Activated CD8-positive, alpha-beta memory T cell treated with anti-CD3 and anti-CD28 coated beads, Interleukin-2, amount 50 U/mL, for 4 hours (primary cell): Measurements from ENCODE around the gene LUC7L2.
"Not testable (repeated sequence)": the region's sequence is repeated elsewhere in the genome, so short reads cannot be mapped to it uniquely, and the experiment has no call there.

ENCODE experiments used
- DNase-seq: peaks from one replicate; pipeline ENCODE4 v3.0.0-alpha.2; 2020

The LUC7L2 gene

DNA sequence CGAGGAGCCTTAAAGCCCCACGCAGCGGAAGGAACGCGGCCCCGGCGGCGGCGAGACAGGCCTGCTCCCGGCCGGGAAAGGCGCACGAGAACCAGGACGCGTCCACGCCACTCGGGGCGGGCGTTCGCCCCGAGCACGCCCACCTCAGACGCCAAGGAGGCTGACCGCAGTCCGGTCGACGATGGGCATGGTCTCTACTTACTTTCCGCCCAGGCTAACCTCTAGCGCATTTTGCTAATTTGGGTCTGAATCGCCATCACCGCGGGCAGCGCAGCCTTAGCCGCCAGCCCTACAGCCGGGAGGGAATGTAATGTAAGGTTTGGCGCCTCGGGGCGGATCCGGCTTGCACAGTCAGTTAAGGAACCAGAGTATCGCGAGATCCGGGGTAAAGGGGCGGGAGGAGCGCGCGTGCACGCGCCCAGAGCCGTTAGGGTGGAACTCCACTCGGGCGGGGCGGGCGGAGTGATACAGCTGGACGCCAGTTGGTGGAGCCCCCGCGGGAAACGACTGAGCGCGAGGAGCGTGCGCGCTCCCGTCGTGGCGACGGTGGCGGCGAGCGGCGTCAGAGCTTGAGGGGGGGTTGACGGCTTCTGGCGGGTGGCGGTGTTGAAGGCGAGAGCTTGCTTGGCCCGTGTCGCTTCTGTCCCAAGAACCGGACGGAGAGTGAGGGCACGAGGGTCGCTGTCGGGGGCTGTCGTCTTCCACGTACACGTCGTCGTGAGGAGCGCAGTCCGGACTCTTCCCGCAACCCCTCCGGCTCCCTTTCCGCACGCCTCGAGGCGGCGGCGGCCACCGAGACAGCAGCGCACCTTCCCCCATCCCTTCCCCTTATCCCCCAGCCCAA, at the start of gene LUC7L2:
Gene LUC7L2, plus strand, starts transcription at position 529 of the 844 bp plus-strand sequence. CDS start 368 bp downstream, outside the sequence.
- DNase-seq: peak; percentile 100

DNA sequence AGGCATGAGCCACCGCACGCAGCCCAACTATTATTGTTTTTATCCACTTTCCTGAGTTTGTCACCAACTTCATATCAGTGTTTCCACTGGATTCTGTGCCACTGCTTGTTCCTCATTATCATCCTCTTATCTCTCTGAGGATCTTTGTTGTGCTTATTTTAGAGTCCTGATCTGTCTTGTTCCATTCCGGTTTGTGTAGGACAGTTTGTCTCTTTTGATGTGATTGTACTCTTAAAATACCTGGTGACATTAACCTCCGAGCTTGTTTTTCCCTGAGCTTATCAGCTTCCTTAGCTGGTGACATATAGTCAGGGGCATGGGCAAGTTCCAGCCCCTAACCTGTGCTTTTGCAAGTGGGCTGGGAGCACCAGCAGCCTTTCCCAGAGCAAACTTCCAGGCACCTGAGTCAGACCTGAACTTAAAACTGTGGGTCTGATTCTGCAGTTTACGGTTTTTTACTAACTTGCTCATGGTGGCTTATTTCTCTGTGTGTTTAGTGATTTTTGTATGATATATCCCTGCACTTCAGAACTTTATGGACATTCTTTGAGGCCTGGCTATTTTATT, 41.7 kb upstream of the LUC7L2 start:
- no peak for DNase-seq

- no peak for DNase-seq
Measured at GRCh38 chr7:139321071-139321745, 38.5 kb upstream of the LUC7L2 start.

GRCh38 chr7:139324709-139325108, 35.0 kb upstream of the LUC7L2 start:
- DNase-seq: not testable (repeated sequence)

DNA sequence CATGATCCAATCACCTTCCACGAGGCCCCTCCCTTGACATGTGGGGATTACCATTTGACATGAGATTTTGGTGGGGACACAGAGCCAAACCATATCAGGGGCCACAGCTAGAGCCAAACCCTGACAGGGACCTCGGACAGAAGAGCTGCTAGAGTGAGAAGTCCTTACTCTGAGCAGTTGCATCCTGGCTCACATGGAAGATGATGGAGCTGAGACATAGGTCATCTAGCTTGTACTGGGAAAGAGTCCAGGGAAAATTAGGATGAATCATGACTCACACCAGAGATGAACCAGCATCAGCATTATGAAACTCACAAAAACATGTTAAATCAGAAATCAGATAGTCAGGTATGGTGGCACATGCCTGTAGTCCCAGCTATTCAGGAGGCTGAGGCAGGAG, 31.3 kb upstream of the LUC7L2 start:
- DNase-seq: no peak

DNA sequence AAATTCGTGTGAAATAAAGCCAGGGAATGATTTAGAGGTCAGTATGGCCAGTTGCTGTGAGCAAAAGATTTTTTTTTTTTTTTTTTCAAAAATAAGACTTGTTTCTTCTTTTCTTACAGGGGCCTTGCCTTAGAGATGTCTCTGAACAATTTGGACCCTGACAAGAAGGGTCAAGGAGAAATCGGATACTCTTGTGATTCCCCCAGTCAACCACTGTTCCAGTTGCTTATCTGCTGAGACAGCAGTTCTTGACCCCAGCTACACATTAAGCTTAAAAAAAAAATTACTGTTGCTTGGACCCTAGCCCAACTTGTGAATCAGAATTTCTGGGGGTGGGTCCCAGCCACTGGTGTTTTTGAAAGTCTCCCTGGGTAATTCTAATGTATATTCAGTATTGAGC, 30.6 kb upstream of the LUC7L2 start:
- no peak for DNase-seq

DNA sequence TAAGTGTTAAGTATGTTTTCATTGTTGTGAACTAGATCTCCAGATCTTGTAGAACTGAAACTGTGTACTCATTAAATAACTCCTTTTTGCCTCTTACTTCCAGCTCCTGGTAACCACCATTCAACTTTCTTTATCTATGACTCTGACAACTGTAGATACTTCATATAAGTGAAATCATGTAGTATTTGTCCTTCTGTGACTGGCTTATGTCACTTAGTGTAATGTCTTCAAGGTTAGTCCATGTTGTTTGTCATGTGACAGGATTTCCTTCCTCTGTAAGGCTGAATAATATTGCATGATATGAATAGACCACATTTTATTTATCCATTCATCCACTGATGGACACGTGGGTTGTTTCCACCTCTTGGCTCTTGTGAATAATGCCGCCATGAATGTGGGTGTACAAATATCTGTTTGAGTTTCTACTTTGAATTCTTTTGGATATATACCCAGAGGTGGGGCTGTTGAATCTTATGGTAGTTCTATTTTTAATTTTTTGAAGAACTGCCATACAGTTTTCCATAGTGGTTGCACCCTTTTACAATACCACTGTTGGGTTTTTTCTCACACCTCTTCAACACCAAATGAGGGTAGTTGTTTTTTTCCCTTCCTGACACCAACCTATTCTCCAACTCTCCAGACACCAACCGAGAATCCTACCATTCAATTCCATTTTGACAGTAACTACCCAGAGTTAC, 29.2 kb upstream of the LUC7L2 start:
- DNase-seq: no peak

DNA sequence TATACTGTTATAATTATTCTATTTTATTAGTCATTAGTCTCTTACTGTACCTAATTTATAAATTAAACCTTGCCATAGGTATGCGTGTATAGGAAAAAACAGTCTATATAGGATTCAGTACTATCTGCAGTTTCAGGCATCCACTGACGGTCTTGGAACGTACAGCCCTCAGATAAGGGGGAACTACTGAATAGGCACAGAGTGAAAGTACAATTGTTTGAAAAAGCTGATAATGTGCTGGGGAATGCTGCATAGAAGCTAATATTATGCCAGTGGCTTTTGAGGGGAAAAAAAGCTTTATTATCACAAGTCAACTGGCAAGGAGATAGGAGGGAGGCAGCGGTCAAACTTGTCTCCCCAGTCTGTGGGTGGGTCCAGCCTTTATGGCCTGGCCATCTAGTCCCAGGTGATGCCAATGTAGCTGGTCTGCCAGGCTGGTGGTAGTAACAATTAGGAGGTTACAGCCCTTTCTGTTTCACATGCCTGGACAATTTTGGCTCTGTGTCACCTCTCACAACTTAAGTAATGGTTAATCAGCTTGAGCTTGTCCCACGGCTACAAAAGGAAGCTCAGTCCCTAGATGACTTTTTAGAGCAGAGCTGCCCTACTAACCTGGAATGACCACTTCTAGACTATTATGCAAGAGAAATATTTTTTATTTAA, 26.9 kb upstream of the LUC7L2 start:
- no peak for DNase-seq

- not testable (repeated sequence) for DNase-seq
Measured at GRCh38 chr7:139333443-139333842, 26.3 kb upstream of the LUC7L2 start.

DNA sequence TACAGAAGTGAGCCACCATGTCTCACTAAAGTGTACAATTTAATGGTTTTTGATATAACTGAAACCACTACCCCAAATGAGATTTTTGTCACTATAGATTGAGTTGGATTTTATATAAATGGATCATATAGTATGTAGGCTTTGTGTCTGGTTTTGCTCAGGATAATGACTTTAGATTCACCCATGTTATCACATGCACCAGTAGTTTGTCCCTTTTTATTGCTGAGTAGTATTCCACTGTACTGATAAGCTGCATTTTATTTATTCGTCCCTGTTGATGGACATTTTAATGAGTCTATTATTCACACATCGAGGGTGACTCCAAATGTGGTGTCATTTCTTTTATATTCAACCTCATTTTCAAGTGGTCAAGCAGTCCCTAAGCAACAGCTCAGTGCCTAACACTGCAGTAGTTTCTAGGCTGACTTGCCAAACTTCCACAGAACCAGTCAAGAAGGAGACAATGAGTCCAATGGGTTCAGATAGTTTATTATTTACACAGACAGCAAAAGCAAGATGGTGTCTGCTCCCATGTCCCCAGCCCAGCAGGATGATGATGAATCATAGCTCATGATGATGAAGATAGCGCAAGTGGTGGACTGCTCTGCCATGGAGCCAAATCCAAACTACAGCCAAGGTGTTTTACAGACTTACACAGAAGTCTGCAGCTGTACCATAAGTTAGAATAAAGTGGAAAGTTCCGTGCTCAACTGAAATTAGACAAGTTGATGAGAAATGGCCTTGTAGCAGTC, 25.1 kb upstream of the LUC7L2 start:
- DNase-seq: no peak

GRCh38 chr7:139339025-139339424, 20.7 kb upstream of the LUC7L2 start:
- no peak for DNase-seq

DNA sequence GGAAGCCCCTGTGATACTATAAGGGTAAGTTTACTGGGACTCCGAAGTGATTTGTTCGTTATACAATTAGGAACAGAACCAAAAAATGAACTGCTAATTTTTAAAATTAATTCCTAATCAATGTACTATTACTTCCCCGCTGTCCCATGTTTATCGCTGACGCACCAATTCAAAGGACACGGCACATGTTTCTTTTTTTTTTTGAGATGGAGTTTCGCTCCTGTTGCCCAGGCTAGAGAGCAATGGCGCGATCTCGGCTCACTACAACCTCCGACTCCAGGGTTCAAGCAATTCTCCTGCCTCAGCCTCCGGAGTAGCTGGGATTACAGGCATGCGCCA, 20.0 kb upstream of the LUC7L2 start:
- DNase-seq: no peak

GRCh38 chr7:139340037-139340807, 19.5 kb upstream of the LUC7L2 start:
- peak; percentile 98 for DNase-seq

- DNase-seq: no peak
Measured at GRCh38 chr7:139340808-139341057, 19.0 kb upstream of the LUC7L2 start.

DNA sequence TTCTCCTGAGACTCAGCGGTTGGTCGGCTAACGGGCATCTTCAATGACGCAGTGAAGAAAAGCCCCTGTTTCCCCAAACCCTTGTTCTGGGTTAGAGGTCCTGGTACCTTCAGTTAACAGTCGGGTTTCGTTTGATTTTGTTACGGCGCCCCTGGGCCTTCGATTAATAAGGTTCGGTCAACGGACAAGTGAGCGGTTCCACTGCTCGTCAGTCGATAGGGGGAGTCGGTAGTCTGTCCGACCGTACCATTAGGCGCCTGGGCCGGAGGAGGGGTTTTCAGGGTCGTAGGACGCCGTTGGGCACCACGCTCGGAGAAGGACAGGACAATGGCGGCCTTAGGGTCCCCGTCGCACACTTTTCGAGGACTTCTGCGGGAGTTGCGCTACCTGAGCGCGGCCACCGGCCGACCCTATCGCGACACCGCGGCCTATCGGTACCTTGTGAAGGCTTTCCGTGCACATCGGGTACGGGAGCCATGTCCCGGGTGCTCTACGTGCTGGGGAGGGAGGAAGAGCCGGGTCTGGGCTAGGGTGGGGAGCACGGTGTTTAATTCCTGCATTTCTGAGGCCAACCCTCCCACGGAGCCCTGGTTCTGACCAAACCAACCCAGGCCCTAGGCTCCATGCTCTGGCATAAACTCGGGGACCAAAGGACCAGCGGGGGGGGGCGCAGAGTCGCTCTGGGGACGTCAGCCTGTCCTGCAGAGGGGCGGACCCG, 18.5 kb upstream of the LUC7L2 start, which contains the start of gene FMC1:
Gene FMC1, plus strand, starts transcription at position 280 of the 718 bp plus-strand sequence. Its CDS starts 48 bp downstream, at position 328.
- DNase-seq: peak; percentile 78

DNA sequence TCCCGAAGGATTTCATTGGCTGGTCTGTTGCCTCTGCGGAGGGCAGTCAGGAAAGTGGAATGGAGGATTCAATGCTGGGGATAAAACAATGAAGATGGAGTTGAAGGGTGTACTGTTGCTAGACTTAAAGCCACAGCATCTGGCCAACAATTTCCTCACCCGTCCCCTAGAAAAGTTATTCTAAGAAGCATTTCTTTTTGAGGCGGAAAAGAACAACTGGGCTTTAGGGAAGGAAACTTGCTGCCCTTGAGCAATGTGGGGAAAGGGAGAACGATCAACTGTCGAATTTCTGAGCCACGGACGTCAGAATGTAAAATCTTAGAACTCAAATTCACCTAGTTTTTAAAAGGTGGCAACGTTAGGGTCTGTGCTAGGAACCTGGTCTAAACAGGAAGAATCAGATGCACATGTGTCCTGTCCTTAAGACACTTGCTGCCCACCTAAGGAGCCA, 17.9 kb upstream of the LUC7L2 start:
- DNase-seq: no peak

- DNase-seq: no peak
Measured at GRCh38 chr7:139345042-139345441, 14.7 kb upstream of the LUC7L2 start.

GRCh38 chr7:139351027-139351426, 8.7 kb upstream of the LUC7L2 start:
- DNase-seq: no peak

DNA sequence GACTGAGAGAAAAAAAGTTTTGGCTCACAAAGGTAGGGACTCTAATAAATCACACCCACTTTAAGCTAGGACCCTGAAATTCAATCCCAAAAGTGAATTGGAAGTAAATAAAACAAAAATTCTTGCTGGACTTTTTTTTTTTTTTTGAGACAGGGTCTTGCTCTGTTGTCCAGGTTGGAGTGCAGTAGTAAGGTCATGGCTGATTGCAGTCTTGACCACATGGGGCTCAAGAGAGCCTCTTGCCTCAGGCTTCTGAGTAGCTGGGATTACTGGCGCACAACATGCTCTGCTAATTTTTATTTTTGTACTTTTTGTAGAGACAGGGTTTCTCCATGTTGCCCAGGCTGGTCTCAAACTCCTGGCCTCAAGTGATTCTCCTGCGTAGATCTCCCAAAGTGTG, 5.0 kb upstream of the LUC7L2 start:
- no peak for DNase-seq

GRCh38 chr7:139355320-139355719, 4.4 kb upstream of the LUC7L2 start:
- no peak for DNase-seq
